ENCODE data around the gene CAMK4. TPM values are rescaled to one million over a fixed set of nuclear protein-coding genes. Genes with fewer than 3 reads are reported as not detected.
"Not testable (repeated sequence)": the region's sequence is repeated elsewhere in the genome, so short reads cannot be mapped to it uniquely, and the experiment has no call there.

The CAMK4 gene
- total RNA-seq, 4 donors from 2014 or later = 0.42 to 5.3 (median 3.5) TPM

GRCh38 chr5:111301264-111301663, 77.1 kb downstream of the CAMK4 start:
- H3K9me3 ChIP-seq = no peaks in the 10 kb centered on the region
- no peak overlapping the region for H3K4me3 ChIP-seq
- WGBS = 76% methylated on average over 1 of the region's 1 CpG
- TF ChIP-seq POLR2AphosphoS5 (IDR thresholded peaks at IDR 0.05) = no peak
- TF ChIP-seq, protein P1, sequence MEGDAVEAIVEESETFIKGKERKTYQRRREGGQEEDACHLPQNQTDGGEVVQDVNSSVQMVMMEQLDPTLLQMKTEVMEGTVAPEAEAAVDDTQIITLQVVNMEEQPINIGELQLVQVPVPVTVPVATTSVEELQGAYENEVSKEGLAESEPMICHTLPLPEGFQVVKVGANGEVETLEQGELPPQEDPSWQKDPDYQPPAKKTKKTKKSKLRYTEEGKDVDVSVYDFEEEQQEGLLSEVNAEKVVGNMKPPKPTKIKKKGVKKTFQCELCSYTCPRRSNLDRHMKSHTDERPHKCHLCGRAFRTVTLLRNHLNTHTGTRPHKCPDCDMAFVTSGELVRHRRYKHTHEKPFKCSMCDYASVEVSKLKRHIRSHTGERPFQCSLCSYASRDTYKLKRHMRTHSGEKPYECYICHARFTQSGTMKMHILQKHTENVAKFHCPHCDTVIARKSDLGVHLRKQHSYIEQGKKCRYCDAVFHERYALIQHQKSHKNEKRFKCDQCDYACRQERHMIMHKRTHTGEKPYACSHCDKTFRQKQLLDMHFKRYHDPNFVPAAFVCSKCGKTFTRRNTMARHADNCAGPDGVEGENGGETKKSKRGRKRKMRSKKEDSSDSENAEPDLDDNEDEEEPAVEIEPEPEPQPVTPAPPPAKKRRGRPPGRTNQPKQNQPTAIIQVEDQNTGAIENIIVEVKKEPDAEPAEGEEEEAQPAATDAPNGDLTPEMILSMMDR (IDR thresholded peaks at IDR 0.05) = no peak
- TF ChIP-seq POLR2A (IDR thresholded peaks at IDR 0.05; ENCODE audit: low read depth) = no peak
- no peak for TF ChIP-seq EP300 (IDR thresholded peaks at IDR 0.05)
- H3K36me3 ChIP-seq = no peaks in the 10 kb centered on the region
- DNase-seq (ENCODE audit: extremely low spot score) = no peak
- H3K4me1 ChIP-seq = no peaks in the 10 kb centered on the region
- no peaks in the 10 kb centered on the region for H3K27me3 ChIP-seq
- intact Hi-C loops (cut with DNase I) = no loop called here
- H3K27ac ChIP-seq (replicated peaks in 1 of 4) = no peak overlapping the region

- H3K27ac ChIP-seq (replicated peaks in 1 of 4); intact Hi-C loops (cut with DNase I); H3K9me3 ChIP-seq; DNase-seq (ENCODE audit: extremely low spot score); H3K4me3 ChIP-seq; H3K36me3 ChIP-seq; H3K4me1 ChIP-seq; H3K27me3 ChIP-seq: not testable (repeated sequence)
- WGBS = 96% methylated on average over 15 of the region's 15 CpGs
Measured at GRCh38 chr5:111302043-111302442, 77.9 kb downstream of the CAMK4 start.

- no peak for DNase-seq (ENCODE audit: extremely low spot score)
- Histone ChIP-seq H3K9me3 (no peaks in the 10 kb centered on the region), H3K4me1 (no peaks in the 10 kb centered on the region), H3K36me3 (no peaks in the 10 kb centered on the region), H3K27ac (replicated peaks in 1 of 4) (no peak overlapping the region), H3K4me3 (no peak overlapping the region), H3K27me3 (no peaks in the 10 kb centered on the region)
- intact Hi-C loops (cut with DNase I) = no loop called here
- 60% methylated on average over 4 of the region's 4 CpGs for WGBS
- TF ChIP-seq POLR2A (IDR thresholded peaks at IDR 0.05; ENCODE audit: low read depth) = no peak
Measured at GRCh38 chr5:111308951-111309350, 84.8 kb downstream of the CAMK4 start.

- 95% methylated on average over 2 of the region's 2 CpGs for WGBS
- H3K27me3 ChIP-seq = no peaks in the 10 kb centered on the region
- intact Hi-C loops (cut with DNase I) = no loop called here
- no peak overlapping the region for H3K27ac ChIP-seq (replicated peaks in 1 of 4)
- TF ChIP-seq, protein P1 (IDR thresholded peaks at IDR 0.05) = no peak
- TF ChIP-seq EP300 (IDR thresholded peaks at IDR 0.05) (no peak), POLR2AphosphoS5 (IDR thresholded peaks at IDR 0.05) (no peak), POLR2A (IDR thresholded peaks at IDR 0.05; ENCODE audit: low read depth) (no peak)
- no peaks in the 10 kb centered on the region for H3K9me3 ChIP-seq
- H3K36me3 ChIP-seq = no peaks in the 10 kb centered on the region
- no peak for DNase-seq (ENCODE audit: extremely low spot score)
- H3K4me3 ChIP-seq = no peak overlapping the region
- no peaks in the 10 kb centered on the region for H3K4me1 ChIP-seq
Measured at GRCh38 chr5:111309384-111309783, 85.2 kb downstream of the CAMK4 start.

GRCh38 chr5:111310711-111311620, 86.8 kb downstream of the CAMK4 start:
- Histone ChIP-seq H3K27me3 (no peaks in the 10 kb centered on the region), H3K27ac (replicated peaks in 1 of 4) (no peak overlapping the region), H3K4me1 (no peaks in the 10 kb centered on the region), H3K36me3 (no peaks in the 10 kb centered on the region), H3K4me3 (no peak overlapping the region), H3K9me3 (no peaks in the 10 kb centered on the region)
- intact Hi-C loops (cut with DNase I) = no loop called here
- TF ChIP-seq POLR2A (IDR thresholded peaks at IDR 0.05; ENCODE audit: low read depth) (no peak), POLR2AphosphoS5 (IDR thresholded peaks at IDR 0.05) (no peak), EP300 (IDR thresholded peaks at IDR 0.05) (no peak)
- TF ChIP-seq, protein P1 (IDR thresholded peaks at IDR 0.05) = no peak
- WGBS = 80% methylated on average over 6 of the region's 6 CpGs
- no peak for DNase-seq (ENCODE audit: extremely low spot score)
